GM21515 (cell line): ENCODE results near the gene SLC30A2.
A peak's percentile ranks its signal among the peaks of the same experiment; 100 is the strongest.

Experiments used
- ATAC-seq: cut with Tn5 transposase; IDR thresholded peaks from one replicate; pipeline ENCODE4 v1.9.1; 2021; ENCODE audit not compliant: unreplicated experiment

SLC30A2 gene

DNA sequence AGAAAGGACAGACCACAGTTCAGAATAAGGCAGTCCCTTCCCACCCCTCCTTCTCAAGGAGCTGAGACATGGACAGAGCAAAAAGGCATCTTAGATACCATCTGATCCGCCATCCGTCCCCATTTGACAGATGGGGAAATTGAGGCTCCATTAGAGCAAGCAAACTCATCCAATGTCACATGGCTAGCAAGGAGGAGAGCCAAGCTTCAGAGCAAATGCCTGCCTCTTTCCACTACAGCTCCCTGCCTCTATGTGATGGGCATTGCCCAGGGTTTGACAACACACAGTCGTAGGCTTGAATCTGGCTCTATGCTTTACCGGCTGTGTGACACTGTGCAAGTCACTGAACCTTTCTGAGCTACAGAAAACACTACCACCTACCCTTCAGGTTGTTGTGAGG, 3.9 kb downstream of the SLC30A2 start:
- ATAC-seq: no peak

DNA sequence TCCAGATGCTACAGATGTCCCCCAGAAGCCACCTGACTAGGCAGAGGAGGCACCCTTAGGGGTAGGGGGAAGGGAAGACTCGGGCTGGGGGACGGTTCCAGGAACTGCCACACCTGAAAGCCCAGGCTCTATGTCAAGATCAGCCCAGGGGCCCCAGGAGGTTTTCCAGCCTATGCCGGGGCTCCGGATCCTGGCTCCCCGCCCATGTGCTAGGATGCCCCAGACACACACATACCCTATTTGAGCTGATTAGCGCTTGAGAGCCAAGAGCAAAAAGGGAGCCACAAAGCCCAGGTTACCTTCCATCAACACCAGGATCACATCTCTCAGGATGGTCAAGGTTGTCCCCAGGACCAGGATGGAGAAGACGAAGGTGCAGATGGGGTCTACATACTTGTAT, 4.5 kb downstream of the SLC30A2 start:
- ATAC-seq: no peak

DNA sequence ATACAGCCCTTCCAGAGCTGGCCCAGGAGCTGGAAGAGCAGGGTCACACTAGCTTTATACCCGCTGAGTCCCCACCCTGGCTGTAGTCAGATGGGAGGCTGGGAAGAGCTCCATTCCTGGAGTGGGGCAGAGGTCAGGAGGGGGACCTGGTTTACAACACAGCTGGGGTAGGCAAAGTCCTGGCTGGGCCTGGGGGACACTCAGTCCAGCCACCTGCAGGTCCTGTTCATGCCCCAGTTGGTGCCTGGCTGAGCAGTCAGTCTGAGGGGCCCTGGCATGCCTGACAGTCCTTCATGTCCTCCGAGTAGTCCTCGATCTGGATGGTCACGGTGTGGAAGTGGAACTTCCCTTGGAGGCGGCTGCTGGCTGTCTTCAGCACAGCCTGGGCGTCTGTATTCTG, 7.0 kb downstream of the SLC30A2 start:
- no peak for ATAC-seq

DNA sequence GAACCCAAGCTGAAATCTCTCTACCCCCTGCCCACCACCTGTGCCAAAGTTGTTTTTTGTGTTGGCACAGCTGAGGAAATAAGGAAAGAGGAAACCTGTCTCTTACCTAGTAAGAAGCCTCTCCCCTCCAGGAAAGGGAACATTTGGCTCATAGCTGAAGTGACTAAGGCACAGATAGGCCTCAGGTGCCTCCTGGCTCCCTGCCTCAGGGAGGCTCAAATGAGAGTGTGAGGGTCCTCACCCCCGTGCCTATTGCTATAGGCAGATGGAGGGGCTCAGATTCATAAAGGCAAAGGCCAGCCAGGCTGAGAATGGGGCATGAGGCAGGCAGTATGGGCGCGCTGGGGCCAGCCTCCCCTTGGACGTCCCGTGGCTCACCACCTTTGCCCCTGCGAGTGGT, 7.4 kb downstream of the SLC30A2 start:
- ATAC-seq: no peak

DNA sequence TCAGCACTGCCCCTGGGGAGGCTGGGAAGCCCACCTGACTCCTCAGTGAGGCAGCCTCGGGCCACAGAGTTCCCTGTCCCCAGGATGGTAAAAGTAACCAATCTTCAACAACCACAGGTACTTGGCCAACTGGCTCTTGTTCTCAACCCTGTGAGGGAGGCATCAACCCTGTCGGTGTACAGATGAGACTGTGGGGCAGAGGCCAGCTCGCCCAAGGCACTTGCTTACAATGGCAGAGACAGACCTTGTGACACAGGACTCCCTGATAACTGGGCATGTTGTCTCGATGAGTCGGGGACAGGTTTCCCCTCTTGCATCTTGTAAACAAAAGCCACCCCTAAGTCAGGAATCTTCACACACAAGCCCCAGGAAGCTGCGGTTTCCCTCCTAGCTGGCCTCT, 8.0 kb downstream of the SLC30A2 start:
- no peak for ATAC-seq

DNA sequence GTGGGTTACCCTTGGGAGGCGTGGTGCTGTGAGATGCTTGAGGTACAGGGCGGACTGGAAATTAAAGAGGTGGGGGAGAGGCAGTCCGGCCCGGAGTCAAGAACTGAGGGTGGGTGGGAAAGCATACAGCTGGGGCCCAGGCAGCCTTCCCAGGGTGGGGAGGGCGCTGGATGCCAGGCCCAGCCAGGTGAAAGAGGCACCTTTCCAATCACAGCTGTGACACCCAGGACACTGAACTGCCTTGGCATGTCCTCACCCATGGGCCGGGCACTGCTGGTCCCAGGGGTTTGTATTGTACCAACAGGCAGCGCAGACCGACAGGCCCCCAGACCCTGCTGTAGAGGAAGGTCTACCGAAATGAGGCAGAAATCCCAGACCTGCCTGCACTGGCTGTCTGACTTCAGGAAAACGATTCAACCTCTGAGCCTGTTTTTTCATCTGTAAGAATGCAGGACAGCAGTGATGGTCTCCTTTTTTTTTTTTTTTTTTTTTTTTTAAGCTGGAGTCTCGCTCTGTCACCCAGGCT, 9.1 kb downstream of the SLC30A2 start:
- ATAC-seq: no peak

DNA sequence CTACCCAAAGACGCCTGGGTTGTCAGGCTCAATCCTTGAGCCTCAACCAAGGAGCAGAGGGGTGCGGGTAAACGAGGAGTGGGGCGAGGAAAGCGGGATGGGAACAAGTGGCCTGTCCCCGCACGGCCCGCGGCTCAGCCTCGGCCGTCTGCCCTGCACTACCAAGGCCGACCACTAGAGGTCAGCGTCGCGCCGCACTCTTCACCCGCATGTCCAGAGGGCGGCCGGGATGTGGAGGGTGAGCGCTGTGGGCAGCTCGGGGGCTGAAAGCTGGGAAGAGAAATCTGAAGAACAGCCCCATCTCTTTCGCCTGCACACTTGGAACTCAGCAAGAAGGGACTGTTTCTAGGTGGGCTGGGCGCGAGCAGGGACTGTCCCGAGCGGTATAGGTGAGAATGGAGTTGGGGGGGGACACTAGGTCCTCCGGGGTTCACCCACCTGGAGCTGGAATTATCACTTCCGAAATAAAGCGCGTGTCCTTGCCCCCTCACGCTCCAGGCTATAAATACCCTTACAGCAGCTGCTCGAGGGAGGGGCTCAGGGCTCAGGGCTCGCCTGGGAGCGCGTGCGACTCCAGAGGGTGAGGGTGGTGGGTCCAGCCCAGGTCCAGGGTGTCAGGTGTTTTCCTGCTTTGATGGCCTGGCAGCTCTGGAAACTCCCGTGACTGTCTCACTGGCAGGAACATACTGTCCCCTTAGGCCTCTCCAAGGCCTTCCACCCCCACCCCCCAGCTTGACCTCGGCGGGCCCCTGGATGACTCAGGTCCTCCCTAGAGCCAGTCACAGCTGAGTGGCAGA, 9.8 kb downstream of the SLC30A2 start:
- peak; percentile 64 for ATAC-seq

DNA sequence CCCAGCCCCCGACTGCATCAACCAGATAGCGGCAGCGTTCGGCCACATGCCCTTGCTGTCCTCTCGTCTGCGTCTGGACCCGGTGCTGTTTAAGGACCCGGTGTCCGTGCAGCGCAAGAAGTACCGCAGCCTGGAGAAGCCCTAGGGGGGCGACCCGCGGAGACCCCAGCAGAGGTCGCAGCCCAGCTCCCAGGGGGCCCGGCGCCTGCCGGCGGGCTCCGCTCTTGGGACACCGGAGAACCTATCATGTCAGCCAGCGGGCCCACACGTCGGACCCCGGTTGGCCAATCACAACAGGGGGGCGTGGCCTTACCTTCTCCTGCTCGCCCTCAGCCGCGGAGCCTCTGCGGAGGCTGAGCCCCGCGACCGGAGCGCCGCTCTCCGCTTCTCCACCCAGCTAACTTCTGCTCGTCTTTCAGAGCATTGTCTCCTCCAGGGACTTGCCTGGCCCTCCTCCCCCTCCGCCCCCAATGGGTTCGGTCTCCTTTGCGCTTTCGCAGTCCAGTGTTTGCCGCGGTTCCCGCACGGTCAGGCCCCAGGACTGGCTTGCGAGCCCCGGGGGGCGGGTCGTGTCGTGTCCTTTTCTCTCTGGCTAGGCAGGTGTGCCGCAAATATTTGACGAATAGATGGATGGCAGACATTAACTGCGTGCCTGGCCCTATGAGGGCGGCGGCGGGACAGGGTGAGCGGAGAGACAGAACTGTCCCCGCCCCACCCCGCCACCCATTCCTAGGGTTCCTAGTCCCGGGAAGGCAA, 10.5 kb downstream of the SLC30A2 start:
- peak; percentile 77 for ATAC-seq

DNA sequence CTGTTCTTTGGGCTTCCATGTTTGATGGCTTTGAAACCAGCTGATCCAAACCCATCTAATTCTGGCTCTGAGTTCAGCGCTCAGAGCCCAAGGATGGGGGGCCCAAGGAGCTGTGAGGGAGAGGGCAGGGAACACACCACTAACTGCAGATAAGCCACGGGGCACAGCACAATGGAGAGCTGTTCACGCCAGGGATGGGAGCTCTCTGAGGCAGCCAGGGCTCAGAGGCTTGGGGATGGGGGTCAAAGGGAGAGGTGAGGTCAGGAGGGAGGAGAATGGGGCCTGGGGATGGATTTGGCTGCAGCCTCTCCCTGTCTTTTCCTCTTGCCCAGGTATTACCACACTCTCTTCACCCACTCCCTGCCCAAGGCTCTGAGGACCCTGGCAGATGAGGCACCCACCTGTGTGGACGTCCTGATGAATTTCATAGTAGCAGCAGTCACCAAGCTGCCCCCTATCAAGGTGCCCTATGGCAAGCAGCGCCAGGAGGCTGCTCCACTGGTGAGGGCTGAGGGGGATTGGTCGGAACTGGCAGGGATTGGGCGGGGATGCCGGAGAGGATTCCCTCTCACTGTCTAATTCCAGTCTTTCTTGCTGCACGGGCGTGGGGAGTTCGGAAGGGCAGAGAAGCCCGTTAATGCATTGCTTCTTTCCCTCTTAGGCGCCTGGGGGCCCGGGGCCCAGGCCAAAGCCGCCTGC, 11.3 kb downstream of the SLC30A2 start:
- ATAC-seq: no peak

DNA sequence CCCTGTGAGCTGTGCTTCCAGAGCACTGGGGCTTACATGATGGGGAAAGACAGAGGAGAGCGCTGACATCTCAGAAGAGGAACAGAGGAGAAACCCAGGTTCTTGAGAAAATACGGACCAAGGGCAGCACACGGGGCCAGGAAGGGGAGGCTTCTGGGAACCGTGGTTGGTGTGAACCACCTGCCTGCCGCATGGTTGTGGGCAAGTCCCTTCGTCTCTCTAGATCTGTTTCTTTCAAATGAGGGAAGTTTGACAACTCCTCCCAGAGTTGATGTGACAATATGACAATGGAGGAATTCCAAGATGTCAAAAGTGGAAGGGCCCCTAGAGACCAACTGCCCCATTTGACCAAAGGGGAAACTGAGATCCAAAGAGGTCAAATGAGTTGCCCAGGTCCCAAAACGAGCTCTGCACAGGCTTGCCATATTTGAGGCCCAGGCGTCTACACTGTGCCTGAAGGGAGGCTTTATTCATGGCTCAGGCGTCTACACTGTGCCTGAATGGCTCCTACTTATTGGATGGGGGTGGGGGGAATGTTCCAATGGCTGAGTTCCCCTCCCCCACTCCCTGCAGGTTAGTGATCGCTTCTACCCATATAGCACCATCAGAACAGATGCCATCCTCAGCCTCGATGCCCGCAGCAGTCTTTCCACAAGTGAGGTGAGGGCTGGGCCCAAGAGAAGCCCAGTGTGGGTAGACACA, 13.1 kb downstream of the SLC30A2 start:
- ATAC-seq: no peak

DNA sequence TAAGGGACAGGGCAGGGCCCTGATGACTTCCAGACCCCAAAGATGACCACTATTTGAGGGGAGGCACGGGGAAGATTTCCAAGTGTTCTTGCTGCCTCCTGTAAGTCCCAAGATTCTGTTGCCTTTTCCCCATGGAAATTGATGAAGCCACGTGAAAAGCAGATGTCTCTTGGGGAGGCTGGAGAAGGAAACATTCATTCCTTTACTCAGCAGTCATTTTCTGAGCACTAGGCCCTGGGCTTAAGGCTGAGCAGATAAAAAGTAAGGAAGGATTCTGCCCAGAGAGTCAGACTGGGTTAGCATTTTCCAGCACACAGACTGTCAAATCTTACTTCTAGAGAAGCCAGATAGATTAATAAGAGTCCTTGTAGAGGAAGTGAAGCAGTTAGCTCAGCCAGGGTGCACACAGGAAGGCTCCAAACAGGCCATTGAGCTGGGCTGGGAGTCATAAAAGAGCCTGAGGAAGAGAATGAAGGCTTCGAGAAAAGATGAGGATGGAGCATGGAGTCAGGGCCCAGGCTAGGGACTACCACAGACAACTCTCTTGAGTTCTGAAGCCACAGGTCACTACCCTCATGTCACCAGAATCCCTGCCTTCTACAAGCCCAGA, 14.2 kb downstream of the SLC30A2 start:
- ATAC-seq: no peak

DNA sequence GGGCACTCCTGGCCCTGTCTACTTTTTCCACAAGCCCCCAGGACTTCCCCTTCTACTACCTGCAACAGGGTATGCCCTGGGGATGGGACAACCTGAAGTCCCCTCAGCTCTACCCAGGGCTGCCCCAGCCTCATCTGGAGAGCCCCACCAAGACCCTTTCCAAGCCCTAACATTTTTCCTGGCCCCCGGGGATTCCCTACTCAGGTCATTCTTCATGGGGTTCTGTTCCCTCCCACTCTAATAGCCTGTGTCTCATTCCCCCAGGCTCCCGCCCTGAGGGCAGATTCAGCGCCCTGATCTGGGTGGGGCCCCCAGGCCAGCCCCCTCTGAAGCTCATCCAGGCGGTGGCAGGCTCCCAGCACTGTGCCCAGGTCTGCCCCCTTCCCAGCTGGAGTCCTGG, 14.7 kb downstream of the SLC30A2 start:
- no peak for ATAC-seq

DNA sequence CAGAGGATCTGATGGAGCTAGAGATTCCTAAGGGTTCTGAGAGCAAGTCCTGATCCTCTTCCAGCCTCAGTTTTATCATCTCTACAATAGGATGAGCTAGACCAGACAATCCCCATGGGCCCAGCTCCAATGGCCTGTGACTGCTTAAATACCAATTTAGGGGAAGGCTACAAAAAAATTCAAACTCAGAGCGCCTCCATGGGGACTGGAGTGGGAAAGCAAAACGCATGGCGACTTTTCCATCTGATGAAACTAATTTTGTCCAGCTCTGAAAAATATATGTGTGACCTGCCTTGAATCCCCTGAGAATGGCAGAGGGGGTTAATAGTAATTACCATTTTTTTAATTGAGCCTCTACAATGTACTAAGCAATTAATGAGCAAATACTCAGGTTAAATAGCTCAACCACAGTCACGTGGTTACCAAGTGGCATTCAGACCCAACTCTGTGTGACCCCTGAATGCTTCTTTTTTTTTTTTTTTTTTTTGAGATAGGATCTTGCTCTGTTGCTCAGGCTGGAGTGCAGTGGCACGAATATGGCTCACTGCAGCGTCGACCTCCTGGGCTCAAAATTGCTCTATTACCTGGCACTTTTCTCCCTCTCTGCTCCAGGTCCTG, 15.9 kb downstream of the SLC30A2 start:
- no peak for ATAC-seq

DNA sequence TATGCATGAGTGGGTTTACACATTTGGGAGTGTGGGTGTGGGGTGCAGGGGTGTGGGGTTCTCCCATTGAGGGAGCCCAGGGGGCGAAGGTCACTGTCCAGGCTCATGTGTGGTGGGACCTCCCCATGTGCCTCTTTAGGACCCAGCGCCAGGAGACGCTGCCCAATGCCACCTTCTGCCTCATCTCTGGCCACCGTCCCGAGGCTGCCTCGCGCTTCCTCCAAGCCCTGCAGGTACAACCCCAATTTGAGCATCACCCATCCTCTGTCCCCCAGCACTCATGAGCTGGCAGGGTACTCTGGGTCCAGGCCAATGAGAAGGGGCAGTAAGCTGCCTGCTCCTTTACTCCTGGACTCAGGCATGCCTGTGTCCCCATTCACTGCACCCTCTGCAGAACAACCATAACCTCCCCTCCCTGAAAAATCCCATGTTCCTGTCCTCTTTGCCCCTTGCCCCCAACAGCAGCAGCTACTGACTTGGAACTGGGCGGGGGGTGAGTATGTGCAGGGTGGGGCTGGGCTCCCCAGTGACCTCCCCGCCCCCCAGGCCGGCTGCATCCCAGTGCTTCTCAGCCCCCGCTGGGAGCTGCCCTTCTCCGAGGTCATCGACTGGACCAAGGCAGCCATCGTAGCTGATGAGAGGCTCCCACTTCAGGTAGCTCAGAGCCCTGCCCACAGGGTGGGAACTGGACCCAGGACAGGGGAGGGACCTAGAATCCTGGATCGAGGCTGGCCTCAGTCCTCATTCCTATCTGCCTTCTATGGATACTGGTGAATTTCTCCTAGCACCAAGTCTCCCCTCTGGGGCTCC, 16.7 kb downstream of the SLC30A2 start:
- ATAC-seq: no peak

DNA sequence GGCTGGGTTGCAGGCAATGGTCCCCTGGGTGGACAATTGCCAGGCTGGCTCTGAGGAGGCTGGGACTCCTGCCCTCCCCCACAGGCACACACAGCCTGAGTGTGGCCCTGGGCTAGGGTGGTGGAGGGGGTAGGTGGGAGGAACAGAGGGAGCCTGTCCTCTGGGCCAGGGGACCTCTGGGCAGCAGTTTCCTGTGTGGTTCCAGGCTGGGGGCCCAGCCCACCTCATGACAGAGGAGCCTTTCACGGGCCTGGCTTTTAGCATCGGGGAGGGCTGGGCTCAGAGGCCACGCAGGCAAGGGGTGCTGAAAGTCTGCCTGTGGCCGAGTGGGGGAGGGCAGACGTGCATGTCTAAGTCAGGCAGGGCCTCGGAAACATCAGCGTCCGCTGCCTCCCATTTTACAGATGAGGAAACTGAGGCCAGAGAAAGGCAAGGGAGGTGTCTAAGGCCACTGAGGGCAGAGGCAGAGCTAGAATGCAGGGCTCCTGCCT, 17.4 kb downstream of the SLC30A2 start:
- no peak for ATAC-seq

DNA sequence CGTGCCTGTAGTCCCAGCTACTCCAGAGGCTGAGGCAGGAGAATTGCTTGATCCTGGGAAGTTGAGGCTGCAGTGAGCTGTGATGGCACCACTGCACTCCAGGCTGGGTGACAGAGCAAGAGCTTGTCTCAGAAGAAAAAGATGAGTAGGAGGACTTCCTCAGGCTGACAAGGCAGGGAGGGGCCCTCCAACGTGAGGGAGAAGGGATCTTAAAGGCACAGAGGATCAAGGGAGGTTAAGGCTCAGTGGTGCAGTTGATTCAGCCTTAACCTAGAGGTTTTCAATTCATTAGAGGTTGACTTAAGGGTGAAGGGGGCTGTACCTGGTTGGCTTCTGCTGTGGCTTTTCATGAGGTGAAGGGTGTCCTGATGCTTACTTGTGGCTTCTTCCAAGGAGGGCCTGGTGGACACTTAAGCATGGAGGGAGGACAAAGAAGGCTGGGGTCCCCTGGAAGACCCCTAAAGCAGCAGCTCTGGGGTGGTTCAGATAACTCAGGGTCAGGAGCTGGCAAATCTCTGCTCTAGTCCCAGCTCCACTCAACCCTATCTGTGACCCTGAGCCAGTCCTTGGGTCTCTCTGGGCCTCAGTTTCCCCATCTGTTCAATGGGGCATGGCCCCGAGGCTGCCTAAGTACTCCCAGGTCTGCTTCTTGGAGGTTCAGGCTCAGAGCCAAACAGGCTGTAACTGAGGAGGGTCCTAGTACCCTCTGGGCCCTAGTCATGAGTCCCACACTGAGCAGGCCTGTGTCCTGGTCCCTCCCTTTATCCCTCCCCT, 18.0 kb downstream of the SLC30A2 start:
- ATAC-seq: no peak

DNA sequence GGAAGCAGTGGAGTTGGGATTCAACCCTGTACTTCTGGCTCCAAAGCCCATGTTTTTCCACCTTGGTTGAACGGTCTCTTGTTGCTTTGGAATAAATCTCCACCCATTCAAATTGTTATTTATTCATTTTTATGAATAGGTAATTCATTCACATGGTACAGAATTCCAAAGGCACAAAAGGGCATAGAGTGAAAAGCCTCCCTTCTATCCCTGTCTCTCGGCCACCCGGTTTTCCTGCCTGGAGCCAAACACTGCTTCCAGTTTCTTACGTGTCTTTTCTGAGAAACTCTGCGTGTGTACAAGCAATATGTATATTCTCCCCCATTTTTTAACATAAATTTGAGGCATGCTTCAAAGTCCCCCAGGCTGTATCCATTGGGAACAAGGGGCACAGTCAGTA, 20.4 kb downstream of the SLC30A2 start:
- ATAC-seq: no peak

DNA sequence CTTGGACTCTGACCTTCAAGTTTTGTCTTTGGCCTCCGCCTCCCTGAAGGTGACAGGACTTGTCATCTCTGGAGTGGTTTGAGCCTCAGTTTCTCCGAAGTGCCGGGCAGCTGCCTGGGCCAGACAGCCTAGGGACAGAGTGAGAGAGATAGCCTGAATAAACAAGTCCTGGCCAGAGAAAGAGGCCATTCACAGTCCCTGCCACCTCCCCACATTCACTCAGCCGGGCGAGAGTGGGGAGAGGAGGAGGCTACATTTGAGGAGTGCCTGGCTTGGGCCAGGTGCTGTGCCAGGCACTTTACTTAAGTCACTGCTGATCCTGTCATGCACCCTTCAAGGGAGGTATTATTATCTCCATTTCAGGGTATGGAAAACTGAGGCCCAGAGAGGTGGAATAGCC, 20.9 kb downstream of the SLC30A2 start:
- ATAC-seq: no peak
